Measurements from ENCODE around the gene ZNF358.

The ZNF358 gene

DNA sequence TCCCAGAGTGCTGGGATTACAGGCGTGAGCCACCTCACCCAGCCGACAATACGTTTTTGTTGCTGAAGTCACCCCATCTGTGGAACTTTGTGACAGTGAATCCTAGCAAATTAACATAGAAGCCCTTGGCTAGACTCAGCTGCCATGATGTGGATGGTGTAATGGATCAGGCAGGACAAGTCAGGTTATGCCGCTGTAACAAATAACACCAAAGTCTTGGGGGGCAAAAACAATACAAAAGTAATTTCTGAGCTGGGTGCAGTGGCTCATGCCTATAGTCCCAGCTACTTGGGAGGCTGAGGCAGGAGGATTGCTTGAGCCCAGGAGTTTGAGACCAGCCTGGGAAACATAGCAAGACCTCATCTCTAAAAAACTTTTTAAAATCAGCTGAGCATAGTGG lies 49.0 kb downstream of the ZNF358 start:
- Histone ChIP-seq H3K79me2 (ENCODE audit: control insufficient read depth, low read length) (no peaks in the 10 kb centered on the region), H3K4me2 (ENCODE audit: low read length) (no peak overlapping the region), H3K36me3 (ENCODE audit: control insufficient read depth, low read length) (no peaks in the 10 kb centered on the region), H3K9me2 (replicated peaks; ENCODE audit: control insufficient read depth, low read length) (no peaks in the 10 kb centered on the region), H3K4me1 (ENCODE audit: control insufficient read depth, low read length) (no peaks in the 10 kb centered on the region), H3K27me3 (ENCODE audit: control insufficient read depth, low read length) (no peaks in the 10 kb centered on the region), H4K20me1 (ENCODE audit: control insufficient read depth, insufficient read depth, low read depth, low read length) (no peaks in the 10 kb centered on the region), H3K9me3 (ENCODE audit: control insufficient read depth, insufficient read depth, low read length) (no peaks in the 10 kb centered on the region), H3K27ac (ENCODE audit: low read depth, low read length) (no peak overlapping the region), H3F3A (ENCODE audit: control insufficient read depth, insufficient read depth) (no peaks in the 10 kb centered on the region), H3K4me3 (ENCODE audit: low read length) (no peak overlapping the region)
- TF ChIP-seq EZH2phosphoT487 (IDR thresholded peaks at IDR 0.05; ENCODE audit: borderline replicate concordance, low read length): no peak
- TF ChIP-seq, protein P1, sequence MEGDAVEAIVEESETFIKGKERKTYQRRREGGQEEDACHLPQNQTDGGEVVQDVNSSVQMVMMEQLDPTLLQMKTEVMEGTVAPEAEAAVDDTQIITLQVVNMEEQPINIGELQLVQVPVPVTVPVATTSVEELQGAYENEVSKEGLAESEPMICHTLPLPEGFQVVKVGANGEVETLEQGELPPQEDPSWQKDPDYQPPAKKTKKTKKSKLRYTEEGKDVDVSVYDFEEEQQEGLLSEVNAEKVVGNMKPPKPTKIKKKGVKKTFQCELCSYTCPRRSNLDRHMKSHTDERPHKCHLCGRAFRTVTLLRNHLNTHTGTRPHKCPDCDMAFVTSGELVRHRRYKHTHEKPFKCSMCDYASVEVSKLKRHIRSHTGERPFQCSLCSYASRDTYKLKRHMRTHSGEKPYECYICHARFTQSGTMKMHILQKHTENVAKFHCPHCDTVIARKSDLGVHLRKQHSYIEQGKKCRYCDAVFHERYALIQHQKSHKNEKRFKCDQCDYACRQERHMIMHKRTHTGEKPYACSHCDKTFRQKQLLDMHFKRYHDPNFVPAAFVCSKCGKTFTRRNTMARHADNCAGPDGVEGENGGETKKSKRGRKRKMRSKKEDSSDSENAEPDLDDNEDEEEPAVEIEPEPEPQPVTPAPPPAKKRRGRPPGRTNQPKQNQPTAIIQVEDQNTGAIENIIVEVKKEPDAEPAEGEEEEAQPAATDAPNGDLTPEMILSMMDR (IDR thresholded peaks at IDR 0.05; ENCODE audit: low read depth, low read length, poor library complexity, severe bottlenecking): no peak

DNA sequence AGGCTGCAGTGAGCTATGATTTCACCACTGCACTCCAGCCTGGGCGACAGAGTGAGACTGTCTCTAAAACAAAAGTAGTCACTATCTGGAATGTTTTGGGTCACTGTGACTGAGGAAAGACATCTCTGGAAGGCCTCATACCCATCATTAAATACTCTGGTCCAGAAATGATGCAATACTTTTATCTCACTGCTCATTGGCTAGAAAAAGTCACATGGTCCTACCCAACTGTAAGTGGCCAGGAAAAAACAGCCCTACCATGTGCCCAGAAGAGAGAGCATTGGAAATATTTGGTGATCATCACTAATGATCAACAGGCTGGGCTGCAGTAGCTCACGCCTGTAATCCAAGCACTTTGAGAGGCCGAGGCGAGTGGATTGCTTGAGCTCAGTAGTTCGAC lies 49.4 kb downstream of the ZNF358 start:
- Histone ChIP-seq H3K36me3 (ENCODE audit: control insufficient read depth, low read length) (no peaks in the 10 kb centered on the region), H3K9me3 (ENCODE audit: control insufficient read depth, insufficient read depth, low read length) (no peaks in the 10 kb centered on the region), H3K4me2 (ENCODE audit: low read length) (no peak overlapping the region), H3F3A (ENCODE audit: control insufficient read depth, insufficient read depth) (no peaks in the 10 kb centered on the region), H4K20me1 (ENCODE audit: control insufficient read depth, insufficient read depth, low read depth, low read length) (no peaks in the 10 kb centered on the region), H3K79me2 (ENCODE audit: control insufficient read depth, low read length) (no peaks in the 10 kb centered on the region), H3K27me3 (ENCODE audit: control insufficient read depth, low read length) (no peaks in the 10 kb centered on the region), H3K4me1 (ENCODE audit: control insufficient read depth, low read length) (no peaks in the 10 kb centered on the region), H3K4me3 (ENCODE audit: low read length) (no peak overlapping the region), H3K27ac (ENCODE audit: low read depth, low read length) (no peak overlapping the region), H3K9me2 (replicated peaks; ENCODE audit: control insufficient read depth, low read length) (no peaks in the 10 kb centered on the region)
- TF ChIP-seq, protein P1 (IDR thresholded peaks at IDR 0.05; ENCODE audit: low read depth, low read length, poor library complexity, severe bottlenecking): no peak
- TF ChIP-seq EZH2phosphoT487 (IDR thresholded peaks at IDR 0.05; ENCODE audit: borderline replicate concordance, low read length): no peak

Data from DOHH2 (cell line).